Osteocyte (in vitro differentiated cells): ENCODE data around the gene DENND4A. TPM values are rescaled to one million over a fixed set of nuclear protein-coding genes. Genes with fewer than 3 reads are reported as not detected.

Experiments used
- DNase-seq: peaks from one replicate; pipeline ENCODE4 v3.0.0; 2021; ENCODE audit warnings: mixed read lengths; ENCODE audit not compliant: unreplicated experiment; ENCODE audit errors: extremely low spot score
- H3K27ac Mint-ChIP-seq: one replicate; pipeline ENCODE4 v1.8.0; 2021; ENCODE audit warnings: mild to moderate bottlenecking, mixed read lengths; ENCODE audit not compliant: unreplicated experiment
- H3K27me3 Mint-ChIP-seq: one replicate; pipeline ENCODE4 v1.8.0; 2021; ENCODE audit warnings: mixed read lengths; ENCODE audit not compliant: unreplicated experiment
- H3K36me3 Mint-ChIP-seq: one replicate; pipeline ENCODE4 v1.8.0; 2021; ENCODE audit warnings: mixed read lengths; ENCODE audit not compliant: unreplicated experiment
- H3K4me1 Mint-ChIP-seq: one replicate; pipeline ENCODE4 v1.8.0; 2021; ENCODE audit warnings: mixed read lengths; ENCODE audit not compliant: unreplicated experiment
- H3K4me3 Mint-ChIP-seq: one replicate; pipeline ENCODE4 v1.8.0; 2021; ENCODE audit warnings: mild to moderate bottlenecking, moderate library complexity, mixed read lengths; ENCODE audit not compliant: unreplicated experiment
- H3K9me3 Mint-ChIP-seq: one replicate; pipeline ENCODE4 v1.8.0; 2021; ENCODE audit warnings: mixed read lengths; ENCODE audit not compliant: unreplicated experiment
- CTCF ChIP-seq: fragments of 200-600 bp; sonication (generic); IDR thresholded peaks from 2 replicates; pipeline ENCODE4 v1.5.0; 2021; ENCODE audit warnings: antibody characterized with exemption, mild to moderate bottlenecking, moderate library complexity
- total RNA-seq: library from RNA; stranded (reverse); gene quantifications from 2 replicates; pipeline ENCODE4 v1.2.1, GENCODE V29; 2021

DENND4A gene
- total RNA-seq, 1 donor from 2014 or later = 24.5 TPM

- DNase-seq = no peak
- Mint-ChIP-seq H3K36me3 (peaks cover 5% of the 10 kb centered on the region), H3K4me3 (no peak overlapping the region), H3K27me3 (no peaks in the 10 kb centered on the region), H3K4me1 (no peaks in the 10 kb centered on the region), H3K27ac (no peak overlapping the region), H3K9me3 (no peaks in the 10 kb centered on the region)
- no peak for TF ChIP-seq CTCF
These were observed 116.0 kb downstream of the DENND4A start for GRCh38 chr15:65676123-65676522.

GRCh38 chr15:65675551-65675950 is 116.5 kb downstream of the DENND4A start:
- no peak for TF ChIP-seq CTCF
- no peaks in the 10 kb centered on the region for H3K27me3 Mint-ChIP-seq
- H3K4me1 Mint-ChIP-seq = no peaks in the 10 kb centered on the region
- no peak for DNase-seq
- peaks cover 10% of the 10 kb centered on the region for H3K36me3 Mint-ChIP-seq
- H3K27ac Mint-ChIP-seq = no peak overlapping the region
- H3K4me3 Mint-ChIP-seq = no peak overlapping the region
- H3K9me3 Mint-ChIP-seq = no peaks in the 10 kb centered on the region

GRCh38 chr15:65666257-65666656 is 125.8 kb downstream of the DENND4A start:
- no peak overlapping the region for H3K27ac Mint-ChIP-seq
- H3K9me3 Mint-ChIP-seq = no peaks in the 10 kb centered on the region
- peaks cover 48% of the 10 kb centered on the region for H3K36me3 Mint-ChIP-seq
- TF ChIP-seq CTCF = no peak
- no peaks in the 10 kb centered on the region for H3K4me1 Mint-ChIP-seq
- no peaks in the 10 kb centered on the region for H3K27me3 Mint-ChIP-seq
- DNase-seq = no peak
- H3K4me3 Mint-ChIP-seq = no peak overlapping the region

GRCh38 chr15:65663521-65663920 is 128.6 kb downstream of the DENND4A start:
- DNase-seq = no peak
- H3K9me3 Mint-ChIP-seq = no peaks in the 10 kb centered on the region
- peaks cover 33% of the 10 kb centered on the region for H3K36me3 Mint-ChIP-seq
- no peaks in the 10 kb centered on the region for H3K27me3 Mint-ChIP-seq
- no peak overlapping the region for H3K4me3 Mint-ChIP-seq
- H3K27ac Mint-ChIP-seq = no peak overlapping the region
- no peak for TF ChIP-seq CTCF
- H3K4me1 Mint-ChIP-seq = no peaks in the 10 kb centered on the region

GRCh38 chr15:65660927-65661326 is 131.2 kb downstream of the DENND4A start:
- no peak for DNase-seq
- Mint-ChIP-seq H3K36me3 (peaks cover 33% of the 10 kb centered on the region), H3K27ac (no peak overlapping the region), H3K9me3 (no peaks in the 10 kb centered on the region), H3K4me3 (no peak overlapping the region), H3K4me1 (no peaks in the 10 kb centered on the region), H3K27me3 (no peaks in the 10 kb centered on the region)
- no peak for TF ChIP-seq CTCF
